HG03565 (cell line): ENCODE data around the gene PODXL2.
"Not testable (repeated sequence)": the region's sequence is repeated elsewhere in the genome, so short reads cannot be mapped to it uniquely, and the experiment has no call there.

ENCODE experiments used
- ATAC-seq: cut with Tn5 transposase; IDR thresholded peaks from one replicate; pipeline ENCODE4 v1.9.1; 2021; ENCODE audit warnings: mild to moderate bottlenecking, moderate library complexity; ENCODE audit not compliant: unreplicated experiment

PODXL2 gene

DNA sequence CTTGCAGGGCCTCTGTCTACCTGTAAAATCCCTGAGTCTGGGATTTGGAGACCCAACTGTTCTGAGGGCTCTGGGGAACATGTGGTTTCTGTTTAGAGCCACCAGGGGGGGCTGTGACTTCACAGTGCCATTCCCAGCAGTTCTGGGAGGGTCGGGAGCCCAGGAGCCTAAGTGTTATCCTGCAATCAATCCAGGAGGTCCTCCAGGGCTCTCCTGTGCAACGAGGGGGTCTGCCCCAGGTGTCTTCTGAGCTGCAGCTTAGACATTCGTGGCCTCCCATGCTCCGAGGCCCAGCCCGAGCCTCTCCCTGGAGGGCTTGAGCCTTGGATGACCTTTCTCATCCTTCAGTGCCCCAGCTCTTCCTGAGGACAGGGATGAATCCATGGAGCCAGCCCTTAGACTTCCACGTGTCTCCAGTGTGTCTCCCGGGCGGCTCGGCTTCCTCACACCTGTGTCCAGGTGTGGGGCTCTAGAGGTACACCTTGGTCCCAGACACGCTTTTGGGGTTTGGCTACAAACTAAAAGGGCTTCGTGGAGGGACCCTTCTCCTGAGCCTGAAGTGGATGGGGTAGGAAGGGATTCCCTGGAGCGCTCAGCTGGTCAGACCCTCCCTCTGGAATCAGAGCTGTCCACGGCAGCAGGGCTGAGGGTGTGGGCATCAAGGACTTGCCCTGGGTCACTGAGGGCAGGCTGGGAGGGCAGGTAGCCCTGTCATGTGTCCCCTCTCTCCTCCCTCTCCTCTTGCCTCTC lies 23.4 kb downstream of the PODXL2 start:
- ATAC-seq, result no peak

DNA sequence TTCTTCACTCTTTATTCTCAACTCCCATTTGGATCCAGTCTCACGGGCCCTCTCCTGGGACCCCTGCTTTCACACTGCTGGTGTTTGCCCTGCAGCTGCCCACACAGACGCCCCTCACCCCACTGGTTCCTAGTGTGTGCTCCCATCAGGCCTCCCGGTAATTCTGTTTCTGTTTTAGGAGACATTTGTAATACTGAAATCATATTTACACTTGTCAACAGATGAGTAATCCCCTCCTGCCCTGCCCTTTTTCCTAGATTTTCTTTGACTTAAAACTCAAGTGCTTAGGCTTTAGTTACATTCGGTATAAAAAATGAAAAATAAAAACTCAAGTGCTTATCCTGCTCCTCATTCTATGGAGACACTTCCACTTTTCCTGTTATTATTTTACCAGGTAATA lies 25.4 kb downstream of the PODXL2 start:
- ATAC-seq, result no peak

DNA sequence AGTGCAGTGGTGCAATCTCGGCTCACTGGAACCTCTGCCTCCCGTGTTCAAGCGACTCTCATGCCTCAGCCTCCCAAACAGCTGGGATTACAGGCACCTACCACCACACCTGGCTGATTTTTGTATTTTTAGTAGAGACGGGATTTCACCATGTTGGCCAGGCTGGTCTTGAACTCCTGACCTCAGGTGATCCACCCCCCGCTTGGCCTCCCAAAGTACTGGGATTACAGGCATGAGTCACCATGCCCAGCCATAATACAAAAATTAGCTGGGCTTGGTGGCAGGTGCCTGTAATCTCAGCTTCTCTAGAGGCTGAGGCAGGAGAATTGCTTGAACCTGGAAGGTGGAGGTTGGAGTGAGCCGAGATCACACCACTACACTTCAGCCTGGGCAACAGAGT lies 26.0 kb downstream of the PODXL2 start:
- ATAC-seq, result not testable (repeated sequence)

DNA sequence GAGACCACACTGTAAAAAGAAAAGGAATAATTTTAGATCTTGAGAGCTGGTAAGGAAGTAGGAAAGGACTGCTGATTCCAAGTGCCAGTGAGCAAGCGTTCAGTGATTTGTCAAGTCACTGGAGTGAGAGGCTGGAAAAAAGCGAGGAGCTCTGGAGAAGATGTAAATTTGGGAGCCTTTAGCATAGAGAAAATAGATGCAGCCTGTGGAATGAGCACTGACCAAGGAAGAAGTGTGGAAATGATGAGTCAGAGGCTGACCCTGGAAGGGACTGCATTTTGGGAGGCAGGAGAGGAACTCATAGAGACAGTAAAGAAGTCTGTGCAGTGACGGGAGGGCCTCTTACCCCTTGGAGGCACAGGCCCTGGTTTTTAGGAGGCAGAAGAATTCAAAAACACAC lies 26.7 kb downstream of the PODXL2 start:
- no peak for ATAC-seq

DNA sequence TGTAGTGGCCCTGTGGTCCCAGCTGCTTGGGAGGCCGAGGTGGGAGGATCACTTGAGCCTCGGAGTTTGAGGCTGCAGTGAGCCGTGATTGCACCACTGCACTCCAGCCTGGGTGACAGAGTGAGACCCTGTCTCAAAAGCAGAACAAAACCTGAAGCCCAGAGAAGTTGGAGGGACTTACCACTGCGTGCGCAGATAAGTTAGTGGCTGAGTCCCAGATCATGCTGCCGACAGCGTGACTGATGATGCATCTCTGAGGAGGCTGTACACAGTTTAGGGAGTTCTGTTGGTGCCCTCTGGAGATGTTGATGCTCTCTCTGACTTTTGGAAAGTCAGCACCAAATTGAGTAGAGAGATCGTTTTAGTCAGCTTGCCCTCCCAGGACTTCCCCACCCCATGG lies 27.9 kb downstream of the PODXL2 start:
- ATAC-seq, result no peak

DNA sequence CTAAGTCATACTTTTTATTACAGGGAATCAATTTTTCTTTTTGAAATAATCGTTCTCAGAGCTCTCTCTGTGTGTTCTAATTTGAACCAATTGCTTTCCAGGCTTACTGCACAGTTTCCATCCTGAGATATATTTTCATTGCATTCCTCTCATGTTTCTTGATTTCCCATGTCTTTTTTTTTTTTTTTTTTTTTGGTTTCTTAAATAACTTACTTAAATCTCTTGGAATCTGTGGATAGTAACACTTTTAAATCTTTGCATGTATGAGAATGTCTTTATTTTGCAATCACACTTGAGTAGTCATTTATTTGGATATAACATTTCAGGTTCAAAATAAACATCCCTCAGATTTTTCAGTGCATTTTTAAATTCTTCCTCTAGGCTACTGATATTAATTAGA lies 29.2 kb downstream of the PODXL2 start:
- ATAC-seq, result no peak

DNA sequence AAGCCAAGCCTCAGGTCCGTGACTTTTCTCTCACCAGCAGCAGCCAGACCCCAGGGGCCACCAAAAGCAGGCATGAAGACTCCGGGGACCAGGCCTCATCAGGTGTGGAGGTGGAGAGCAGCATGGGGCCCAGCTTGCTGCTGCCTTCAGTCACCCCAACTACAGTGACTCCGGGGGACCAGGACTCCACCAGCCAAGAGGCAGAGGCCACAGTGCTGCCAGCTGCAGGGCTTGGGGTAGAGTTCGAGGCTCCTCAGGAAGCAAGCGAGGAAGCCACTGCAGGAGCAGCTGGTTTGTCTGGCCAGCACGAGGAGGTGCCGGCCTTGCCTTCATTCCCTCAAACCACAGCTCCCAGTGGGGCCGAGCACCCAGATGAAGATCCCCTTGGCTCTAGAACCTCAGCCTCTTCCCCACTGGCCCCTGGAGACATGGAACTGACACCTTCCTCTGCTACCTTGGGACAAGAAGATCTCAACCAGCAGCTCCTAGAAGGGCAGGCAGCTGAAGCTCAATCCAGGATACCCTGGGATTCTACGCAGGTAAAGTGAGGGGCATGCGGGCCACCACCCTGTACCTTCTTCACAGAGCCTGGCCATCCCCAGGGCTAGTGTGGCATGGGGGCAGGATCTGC lies 31.8 kb downstream of the PODXL2 start:
- ATAC-seq, result no peak

DNA sequence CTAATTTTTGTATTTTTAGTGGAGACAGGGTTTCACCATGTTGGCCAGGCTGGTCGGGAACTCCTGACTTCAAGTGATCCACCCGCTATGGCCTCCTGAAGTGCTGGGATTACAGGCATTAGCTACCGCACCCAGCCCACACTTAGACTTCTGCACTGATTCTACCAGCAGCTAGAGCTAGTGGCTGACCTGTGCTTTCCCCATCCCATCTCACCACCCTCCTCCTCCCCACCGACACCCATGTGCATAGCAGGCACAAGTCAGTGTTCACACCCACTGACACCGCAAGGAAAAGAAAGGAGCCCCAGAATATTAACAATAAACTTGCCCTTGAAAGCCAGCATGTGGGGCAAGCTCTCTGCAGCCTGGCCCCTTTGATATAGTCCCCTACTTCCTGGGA lies 32.6 kb downstream of the PODXL2 start:
- ATAC-seq, result no peak

DNA sequence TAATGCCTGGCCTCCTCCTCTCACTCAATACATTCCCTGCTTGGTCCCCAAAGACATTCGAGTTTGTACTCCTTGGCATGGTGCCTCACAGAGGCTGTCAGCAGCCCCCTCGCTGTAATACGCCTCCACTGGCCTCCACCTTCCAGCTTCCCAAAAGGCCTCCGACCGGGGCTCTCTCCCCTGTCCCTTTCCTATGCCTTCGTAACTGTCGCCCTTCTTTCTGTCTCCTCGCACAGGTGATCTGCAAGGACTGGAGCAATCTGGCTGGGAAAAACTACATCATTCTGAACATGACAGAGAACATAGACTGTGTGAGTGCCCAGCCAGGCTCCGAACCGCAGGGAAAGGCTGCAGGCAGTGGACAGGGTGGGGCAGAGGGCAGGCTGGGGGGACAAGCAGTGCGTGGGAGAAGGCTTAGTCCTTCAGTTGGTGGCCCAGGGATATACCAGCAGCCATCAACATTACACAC lies 33.0 kb downstream of the PODXL2 start:
- no peak for ATAC-seq

DNA sequence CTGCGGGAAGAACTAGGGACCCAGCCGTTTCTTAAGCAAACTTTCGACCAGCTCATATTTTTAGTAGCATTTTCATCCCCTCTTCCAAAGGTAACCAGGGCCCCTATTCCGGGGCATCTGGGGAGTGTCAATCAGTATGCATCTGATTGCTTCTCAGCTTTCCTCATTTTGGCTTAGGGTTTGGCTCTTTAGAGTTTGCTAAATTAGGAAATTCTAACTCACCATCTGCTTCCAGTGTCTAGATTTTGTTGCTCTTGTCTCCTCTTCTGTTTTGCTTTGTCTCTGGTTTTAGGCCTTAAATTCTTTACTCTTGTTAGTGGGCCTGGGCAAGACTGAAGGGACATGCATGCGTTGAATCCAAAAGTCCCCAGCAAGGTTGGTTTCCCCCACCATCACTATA lies 34.2 kb downstream of the PODXL2 start:
- ATAC-seq, result no peak

DNA sequence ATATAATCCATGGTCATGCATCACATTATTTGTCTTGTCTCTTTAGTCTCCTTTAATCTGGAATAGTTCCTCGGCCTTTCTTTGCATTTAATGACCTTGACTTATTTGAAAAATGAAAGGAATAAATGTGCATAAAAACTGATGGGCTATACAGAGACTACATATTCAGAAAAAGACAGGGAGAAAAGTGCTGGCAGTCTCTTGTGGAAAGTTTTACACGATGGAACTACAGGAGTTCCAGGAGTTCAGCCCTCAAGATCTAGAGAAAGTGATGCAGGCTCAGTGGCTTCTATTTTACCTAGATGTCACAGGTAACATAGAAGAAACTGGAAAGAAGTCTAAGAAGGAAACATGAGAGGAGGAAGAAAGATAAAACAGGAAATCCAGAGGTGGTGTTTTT lies 36.2 kb downstream of the PODXL2 start:
- no peak for ATAC-seq

DNA sequence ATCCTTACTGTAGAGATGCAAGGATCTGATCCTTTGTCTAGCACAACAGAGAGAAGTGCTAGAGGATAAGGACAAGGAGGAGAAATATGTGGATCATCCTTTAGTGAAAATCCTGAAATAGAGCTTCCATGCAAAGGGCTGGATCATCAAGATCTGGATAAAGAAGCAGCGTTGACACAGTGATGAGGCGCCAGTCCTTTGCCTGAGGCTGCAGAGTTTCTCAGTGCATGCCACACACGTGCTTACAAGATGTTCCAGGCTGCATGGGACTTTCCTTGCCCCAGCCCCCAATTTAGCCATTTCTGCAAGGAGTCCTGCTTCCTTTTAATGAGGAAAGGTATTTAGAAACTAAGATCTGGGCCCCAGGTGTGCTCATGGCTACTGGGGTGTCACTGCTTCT lies 36.6 kb downstream of the PODXL2 start:
- no peak for ATAC-seq

DNA sequence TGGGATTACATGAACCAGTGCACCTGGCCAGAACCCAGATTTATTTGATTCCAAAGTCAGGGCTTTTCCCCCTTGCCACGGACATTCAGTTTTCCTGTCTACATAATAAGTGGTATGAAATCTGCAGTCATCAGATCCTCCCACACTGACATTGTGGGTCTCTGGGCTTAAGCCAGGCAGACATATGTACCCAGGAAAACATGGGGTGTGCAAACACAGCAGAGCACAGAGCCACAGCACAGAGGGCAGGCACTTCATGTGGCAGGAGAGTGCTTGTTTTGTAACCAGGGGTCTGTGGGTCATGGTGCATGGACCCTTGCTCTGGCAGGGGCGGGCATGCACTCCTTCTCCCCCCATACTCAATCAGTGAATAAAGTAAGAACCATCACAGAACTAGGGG lies 37.7 kb downstream of the PODXL2 start:
- ATAC-seq, result no peak

DNA sequence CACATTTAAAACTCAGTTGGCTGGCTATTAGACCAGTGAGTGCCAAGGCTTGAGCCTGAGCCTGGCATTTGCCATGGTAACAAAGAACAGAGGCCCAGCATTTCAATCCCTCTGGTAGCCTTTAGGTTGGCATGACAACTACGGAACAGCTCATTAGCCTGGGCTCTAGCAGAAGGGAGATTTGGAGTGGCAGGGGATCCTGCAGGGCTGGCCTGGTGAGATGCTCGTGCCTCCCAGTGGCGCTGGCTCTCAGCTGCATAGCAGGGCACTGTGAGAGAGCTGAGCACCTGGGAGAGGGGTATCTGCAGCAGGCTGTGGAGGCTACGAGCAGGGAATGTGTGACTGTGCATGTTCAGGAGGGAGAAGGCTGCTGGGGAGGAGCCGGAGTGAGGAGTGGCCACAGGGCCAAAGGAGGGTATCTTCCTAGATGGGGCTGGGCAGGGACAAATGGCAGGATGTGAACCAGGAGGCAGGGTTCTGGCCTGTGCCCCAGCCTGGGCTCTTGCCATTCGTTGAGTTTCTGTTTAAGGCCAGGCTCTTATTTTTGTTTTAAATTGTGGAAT lies 38.2 kb downstream of the PODXL2 start:
- ATAC-seq, result no peak

DNA sequence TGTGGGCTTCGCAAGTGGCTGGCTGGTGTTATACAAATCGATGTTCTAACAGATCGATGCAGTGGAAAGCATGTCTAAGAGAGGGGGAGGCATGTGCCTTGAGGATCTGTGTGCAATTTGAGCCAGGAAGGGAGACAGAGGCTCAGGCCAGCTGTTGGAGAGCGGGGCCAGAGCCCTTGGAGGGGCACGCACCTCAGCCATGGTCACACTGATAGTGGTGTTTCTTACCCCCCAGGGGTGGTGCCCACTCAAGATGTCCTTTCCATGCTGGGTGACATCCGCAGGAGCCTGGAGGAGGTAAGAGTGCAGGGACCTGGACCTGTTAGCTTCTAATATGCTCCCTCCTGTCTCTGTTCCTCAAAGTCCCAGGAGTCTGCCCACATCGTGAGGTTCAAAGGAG lies 39.9 kb downstream of the PODXL2 start:
- no peak for ATAC-seq

DNA sequence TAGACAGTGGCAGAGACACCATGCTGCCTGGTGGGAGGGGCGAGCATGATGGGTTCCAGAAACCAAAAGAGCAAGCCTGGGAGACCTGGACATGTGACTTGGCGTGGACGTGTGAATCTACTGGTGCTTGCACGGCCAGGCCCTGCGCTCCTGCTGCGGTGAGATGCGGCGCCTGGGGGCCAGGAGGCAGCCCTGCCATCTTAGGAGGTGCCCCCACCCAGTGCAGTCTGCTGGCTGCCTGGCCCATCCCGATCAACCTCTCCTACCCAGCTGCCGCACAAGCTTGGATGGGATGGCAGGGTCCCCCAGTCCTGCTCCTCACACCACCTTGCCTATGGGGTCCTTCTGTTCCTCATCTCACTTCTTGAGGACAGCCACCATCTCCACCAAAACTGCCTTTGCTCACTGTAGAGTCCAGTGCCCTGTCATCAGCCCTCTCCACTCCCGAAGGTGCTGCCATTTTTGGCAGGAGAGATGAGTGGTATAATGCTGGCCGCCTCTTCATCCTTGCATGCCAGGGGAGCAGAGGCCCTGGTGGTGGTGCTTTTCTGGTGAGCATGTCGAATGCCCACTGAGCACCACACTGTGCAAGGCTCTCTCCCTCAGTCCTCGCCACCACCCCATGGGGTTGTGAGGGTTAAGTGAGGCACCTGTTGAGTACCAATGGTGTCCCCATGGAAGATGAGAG lies 40.7 kb downstream of the PODXL2 start:
- no peak for ATAC-seq

DNA sequence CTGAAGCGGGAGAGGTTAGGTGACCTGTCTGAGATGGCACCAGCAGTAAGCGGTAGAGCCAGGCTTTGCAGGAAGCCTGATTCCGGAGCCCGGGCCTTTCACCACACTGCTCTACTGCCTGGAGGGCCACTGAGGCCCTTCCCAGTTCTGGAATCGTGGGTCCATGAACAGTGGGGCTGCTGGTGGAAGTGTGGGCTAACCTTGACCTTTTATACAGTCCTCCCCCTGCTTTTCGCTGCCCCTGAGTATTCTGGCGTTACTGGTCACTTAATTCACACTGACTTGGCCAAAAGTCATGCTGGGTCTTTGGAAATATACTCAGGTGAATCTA lies 41.2 kb downstream of the PODXL2 start:
- ATAC-seq, result no peak

DNA sequence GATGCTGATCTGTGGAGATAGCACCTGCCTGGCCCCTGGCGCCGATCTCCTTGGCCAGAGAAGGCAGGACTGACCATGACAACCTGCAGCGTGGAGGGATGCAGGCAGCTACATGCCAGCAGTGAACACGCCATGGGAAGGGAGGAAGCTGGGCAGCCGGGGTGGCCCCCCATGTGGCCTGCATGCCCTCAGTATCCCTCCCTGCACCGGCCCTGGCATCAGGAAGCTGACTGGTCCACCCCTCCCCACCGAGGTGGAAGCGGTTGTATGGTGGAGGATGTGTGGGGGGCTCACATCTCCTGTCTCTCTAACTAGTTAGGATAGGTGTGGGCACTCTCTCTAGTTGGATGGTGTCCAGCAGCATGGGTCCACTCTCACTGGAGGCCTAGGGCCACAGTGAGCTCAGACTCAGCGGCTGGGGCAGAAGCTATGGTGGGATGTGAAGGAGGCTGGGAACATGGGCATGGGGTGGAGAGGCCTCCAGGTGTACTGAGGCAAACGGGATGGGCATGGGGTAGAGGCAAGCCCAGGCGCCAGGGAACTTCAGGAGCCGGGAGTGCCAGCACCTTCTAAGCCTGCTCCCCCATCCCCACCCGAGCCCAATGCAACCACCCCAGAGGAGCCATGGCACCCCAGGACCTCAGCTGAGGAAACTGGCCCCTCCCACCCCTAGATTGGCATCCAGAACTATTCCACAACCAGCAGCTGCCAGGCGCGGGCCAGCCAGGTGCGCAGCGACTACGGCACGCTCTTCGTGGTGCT lies 42.0 kb downstream of the PODXL2 start:
- ATAC-seq, result no peak

DNA sequence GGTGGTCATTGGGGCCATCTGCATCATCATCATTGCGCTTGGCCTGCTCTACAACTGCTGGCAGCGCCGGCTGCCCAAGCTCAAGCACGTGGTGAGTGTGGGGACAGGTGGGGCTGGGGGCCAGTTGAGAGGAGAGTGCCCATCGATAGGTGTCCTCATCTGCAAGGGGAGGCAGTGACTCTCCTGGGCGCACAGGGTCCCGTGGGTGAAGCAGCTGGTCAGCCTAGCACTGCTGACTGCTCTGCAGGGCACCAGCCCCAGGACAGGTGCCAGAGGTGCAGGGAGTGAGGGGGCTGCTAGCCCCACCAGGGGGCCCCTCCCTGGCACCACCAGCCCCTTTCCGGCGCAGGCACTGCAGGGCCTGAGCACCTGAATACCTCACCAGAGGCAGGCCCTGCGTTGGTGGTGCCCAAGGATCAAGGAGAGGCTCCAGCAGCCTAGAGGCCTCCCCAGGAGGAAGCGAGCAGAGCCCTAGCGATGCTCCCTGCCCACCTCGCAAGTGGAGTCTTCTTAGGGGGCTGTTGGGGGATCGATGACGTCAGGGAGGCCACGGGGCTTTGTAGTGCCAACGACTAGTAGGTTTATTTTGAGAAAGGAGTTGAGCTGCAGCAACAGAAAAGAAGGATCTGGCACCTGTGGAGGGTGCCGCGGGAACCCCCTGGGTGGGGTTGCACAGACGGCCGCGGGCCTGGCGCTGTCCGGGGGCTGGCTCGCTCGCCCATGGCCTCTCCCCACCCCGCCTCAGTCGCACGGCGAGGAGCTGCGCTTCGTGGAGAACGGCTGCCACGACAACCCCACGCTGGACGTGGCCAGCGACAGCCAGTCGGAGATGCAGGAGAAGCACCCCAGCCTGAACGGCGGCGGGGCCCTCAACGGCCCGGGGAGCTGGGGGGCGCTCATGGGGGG lies 42.8 kb downstream of the PODXL2 start:
- ATAC-seq, result peak; percentile 11
